Left cardiac atrium (tissue), 4 donors: ENCODE data around the gene VANGL2. TPM values are rescaled to one million over a fixed set of nuclear protein-coding genes. Genes with fewer than 3 reads are reported as not detected.

ENCODE experiments used
- ATAC-seq, 2 donors: fragments of 200-7000 bp; cut with Tn5 transposase; one replicate each; pipeline ENCODE4 v1.9.1; 2020; ENCODE audit warnings: mild to moderate bottlenecking in 2 of 2, moderate library complexity in 2 of 2
- DNase-seq: peaks from one replicate; pipeline ENCODE4 v3.0.0-alpha.2; 2020
- intact Hi-C, 2 donors: fragments of 100-400 bp; cut with DNase I; formaldehyde crosslinking; loops; one replicate each; pipeline versions ENCODE4 v1.14.1 to v1.15.1; 2022 to 2023
- total RNA-seq, 2 donors: library from RNA; stranded (reverse); fragmentation: NEBNext Ultra II Directional; extraction: Animal tissue kit (Norgen Biotek cat#: 25700); gene quantifications; one replicate each; pipeline ENCODE4 v1.2.1, GENCODE V29; 2021
- donor health status: DM: no; HTN: yes; CAD: no.
- donor health status: DM: no; HTN: yes; CAD: no; lungs with severe emphysema.
- donor health status: DM: yes; HTN: yes; CAD: no.
- donor health status: Dilated cardiomyopathy.

Gene VANGL2
- total RNA-seq, 2 donors from 2014 or later, result 4.1 to 5.1 TPM

- ATAC-seq (peak; percentile 47 to 53), DNase-seq (no peak)
- intact Hi-C loops, result loop anchor here in 1 of 2 donors (10.0 kb wide), 1 partner anchor 56 kb away; the partner anchor contains the start of genes COPA and NCSTN
Observed at GRCh38 chr1:160400646-160401486, 502 bp downstream of the VANGL2 start.

- no peak for ATAC-seq
Observed at GRCh38 chr1:160401487-160401805, 1.1 kb downstream of the VANGL2 start.

GRCh38 chr1:160402001-160402795 lies 1.8 kb downstream of the VANGL2 start:
- intact Hi-C loops, result loop anchor here in 1 of 2 donors (10.0 kb wide), 1 partner anchor 57 kb away; the partner anchor contains the start of genes COPA and NCSTN
- no peak for DNase-seq

More at GRCh38 chr1:160401487-160401805, 1.1 kb downstream of the VANGL2 start:
- intact Hi-C loops, result loop anchor here in 1 of 2 donors (10.0 kb wide), 1 partner anchor 57 kb away; the partner anchor contains the start of genes COPA and NCSTN
- no peak for DNase-seq

GRCh38 chr1:160403244-160403643 lies 2.9 kb downstream of the VANGL2 start:
- ATAC-seq (no peak), DNase-seq (no peak)
- intact Hi-C loops, result loop anchor here in 1 of 2 donors (10.0 kb wide), 1 partner anchor 58 kb away; the partner anchor contains the start of genes COPA and NCSTN

More at GRCh38 chr1:160402001-160402795, 1.8 kb downstream of the VANGL2 start:
- ATAC-seq, result no peak

GRCh38 chr1:160404094-160404493 lies 3.7 kb downstream of the VANGL2 start:
- DNase-seq, result no peak
- ATAC-seq, result no peak
- intact Hi-C loops, result loop anchor here in 1 of 2 donors (10.0 kb wide), 1 partner anchor 59 kb away; the partner anchor contains the start of genes COPA and NCSTN

- DNase-seq (no peak), ATAC-seq (no peak)
- intact Hi-C loops, result loop anchor here in 1 of 2 donors (10.0 kb wide), 1 partner anchor 61 kb away; the partner anchor contains the start of genes COPA and NCSTN
Observed at GRCh38 chr1:160405331-160405877, 5.0 kb downstream of the VANGL2 start.

- intact Hi-C loops, result loop anchor here in 1 of 2 donors (10.0 kb wide), 1 partner anchor 62 kb away; the partner anchor contains the start of genes COPA and NCSTN
- DNase-seq (no peak), ATAC-seq (no peak)
Observed at GRCh38 chr1:160406131-160406968, 6.0 kb downstream of the VANGL2 start.

- DNase-seq (no peak), ATAC-seq (peak in 1 of 2 donors; percentile 40)
- intact Hi-C loops, result loop anchor here in 1 of 2 donors (10.0 kb wide), 1 partner anchor 63 kb away; the partner anchor contains the start of genes COPA and NCSTN
Observed at GRCh38 chr1:160407839-160408801, 7.8 kb downstream of the VANGL2 start.

- no peak for ATAC-seq
- intact Hi-C loops, result loop anchor here in 1 of 2 donors (10.0 kb wide), 1 partner anchor 64 kb away; the partner anchor contains the start of genes COPA and NCSTN
- DNase-seq, result no peak
Observed at GRCh38 chr1:160408864-160409263, 8.5 kb downstream of the VANGL2 start.

GRCh38 chr1:160409486-160409885 lies 9.1 kb downstream of the VANGL2 start:
- no peak for DNase-seq
- no peak for ATAC-seq
- intact Hi-C loops, result loop anchor here in 1 of 2 donors (10.0 kb wide), 1 partner anchor 65 kb away; the partner anchor contains the start of genes COPA and NCSTN

- intact Hi-C loops, result no loop called here
- peak; percentile 48 for DNase-seq
- ATAC-seq, result peak; percentile 39
Observed at GRCh38 chr1:160410406-160411005, 10.1 kb downstream of the VANGL2 start.

GRCh38 chr1:160411271-160412027 lies 11.1 kb downstream of the VANGL2 start:
- intact Hi-C loops, result no loop called here
- peak; percentile 18 to 32 for ATAC-seq
- DNase-seq, result no peak

GRCh38 chr1:160412028-160412362 lies 11.6 kb downstream of the VANGL2 start:
- intact Hi-C loops, result no loop called here
- no peak for ATAC-seq
- DNase-seq, result no peak

- DNase-seq (no peak), ATAC-seq (no peak)
- intact Hi-C loops, result no loop called here
Observed at GRCh38 chr1:160413716-160414115, 13.4 kb downstream of the VANGL2 start.

- ATAC-seq, result no peak
- no peak for DNase-seq
- intact Hi-C loops, result no loop called here
Observed at GRCh38 chr1:160414881-160415280, 14.5 kb downstream of the VANGL2 start.
